DMS153 (cell line): ENCODE results near the gene MYL4.
A peak's percentile ranks its signal among the peaks of the same experiment; 100 is the strongest.
"Not testable (repeated sequence)": the region's sequence is repeated elsewhere in the genome, so short reads cannot be mapped to it uniquely, and the experiment has no call there.

Experiments
- DNase-seq: peaks from one replicate; lab custom pipeline; 2025; lab: John Stamatoyannopoulos, UW

The MYL4 gene

DNA sequence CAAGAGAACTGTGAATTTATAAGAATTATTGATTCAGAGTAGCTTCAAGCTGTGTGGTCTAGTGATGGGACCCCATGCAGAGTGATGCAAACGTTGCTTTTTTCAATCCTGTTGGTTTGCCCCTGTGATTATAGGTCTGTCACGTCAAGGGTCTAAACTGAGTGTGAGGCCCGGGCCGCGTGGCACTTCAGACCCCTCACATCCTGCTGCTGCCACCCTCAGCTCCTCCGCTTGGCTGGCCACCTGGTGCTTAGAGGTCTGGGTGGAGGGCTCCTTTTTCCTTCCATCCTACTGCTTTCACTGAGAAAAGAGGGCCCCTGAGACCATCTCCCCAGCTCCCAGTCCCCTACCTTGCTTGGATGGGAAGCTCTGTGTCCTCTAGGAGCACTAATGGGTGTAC lies 12.0 kb downstream of the MYL4 start:
- no peak for DNase-seq

DNA sequence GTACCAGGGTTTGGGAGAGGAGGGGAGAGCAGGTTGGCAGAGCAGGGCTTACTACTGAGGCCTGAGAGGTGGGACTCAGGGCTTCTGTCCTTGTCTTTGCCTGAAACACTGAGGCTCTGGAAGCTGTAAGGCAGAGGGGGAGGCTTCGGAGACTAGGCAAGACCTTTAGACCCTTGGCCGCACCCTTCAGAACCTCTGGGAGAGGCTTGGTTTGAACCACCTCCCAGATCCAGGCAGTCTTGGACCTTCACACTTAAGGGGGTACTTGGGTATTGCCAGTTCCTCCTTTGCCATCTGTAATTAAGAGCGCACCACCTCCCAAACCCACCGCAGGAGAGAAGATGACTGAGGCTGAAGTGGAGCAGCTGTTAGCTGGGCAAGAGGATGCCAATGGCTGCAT lies 12.9 kb downstream of the MYL4 start:
- DNase-seq: no peak

DNA sequence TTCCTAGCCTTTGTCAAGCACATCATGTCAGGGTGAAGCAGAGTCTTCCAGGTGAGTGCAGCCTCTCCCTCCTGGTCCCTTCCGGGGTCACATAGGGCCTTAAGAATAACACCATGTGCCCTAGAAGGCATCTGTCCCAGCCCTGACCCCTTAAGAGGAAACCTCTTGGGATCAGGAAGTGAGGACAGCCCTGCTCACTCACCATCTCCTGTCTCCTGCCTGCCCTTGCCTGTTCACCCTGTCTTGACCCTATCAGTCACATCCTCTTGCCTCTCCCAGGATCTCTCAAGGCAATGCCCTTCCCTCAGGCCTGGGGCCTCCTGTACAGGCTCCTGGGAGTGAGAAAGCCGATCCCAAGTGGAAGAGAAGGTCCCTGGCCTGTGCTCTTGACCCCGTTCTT lies 13.9 kb downstream of the MYL4 start:
- no peak for DNase-seq

DNA sequence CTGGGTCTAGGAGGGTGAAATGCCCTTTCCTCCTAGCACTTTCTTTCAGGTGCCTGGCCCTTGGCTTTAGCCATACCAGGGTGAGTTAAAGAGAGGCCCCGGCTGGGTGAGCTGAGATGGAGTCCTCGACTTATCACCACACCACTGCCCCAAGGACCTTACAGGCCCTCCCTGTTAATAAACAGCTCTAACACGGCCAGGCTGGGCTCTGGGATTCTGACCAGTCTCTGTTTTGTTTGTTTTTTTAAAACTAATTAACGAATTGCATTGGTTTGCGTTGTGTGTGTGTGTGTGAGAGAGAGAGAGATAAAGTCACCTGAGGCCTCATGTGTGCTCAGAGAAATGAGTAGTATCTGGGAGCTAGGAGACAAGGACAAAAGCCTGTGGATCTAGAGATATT lies 14.3 kb downstream of the MYL4 start:
- no peak for DNase-seq

DNA sequence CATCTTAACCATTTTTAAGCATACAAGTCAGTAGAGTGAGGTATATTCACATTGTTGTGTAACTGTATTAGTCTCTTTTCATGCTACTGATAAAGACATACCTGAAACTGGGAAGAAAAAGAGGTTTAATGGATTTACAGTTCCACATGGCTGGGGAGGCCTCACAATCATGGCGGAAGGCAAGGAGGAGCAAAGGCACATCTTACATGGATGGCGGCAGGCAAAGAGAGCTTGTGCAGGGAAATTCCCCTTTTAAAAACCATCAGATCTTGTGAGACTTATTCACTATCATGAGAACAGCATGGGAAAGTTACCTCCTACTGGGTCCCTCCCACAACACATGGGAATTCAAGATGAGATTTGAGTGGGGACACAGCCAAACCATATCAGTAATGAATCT lies 14.9 kb downstream of the MYL4 start:
- DNase-seq: not testable (repeated sequence)

DNA sequence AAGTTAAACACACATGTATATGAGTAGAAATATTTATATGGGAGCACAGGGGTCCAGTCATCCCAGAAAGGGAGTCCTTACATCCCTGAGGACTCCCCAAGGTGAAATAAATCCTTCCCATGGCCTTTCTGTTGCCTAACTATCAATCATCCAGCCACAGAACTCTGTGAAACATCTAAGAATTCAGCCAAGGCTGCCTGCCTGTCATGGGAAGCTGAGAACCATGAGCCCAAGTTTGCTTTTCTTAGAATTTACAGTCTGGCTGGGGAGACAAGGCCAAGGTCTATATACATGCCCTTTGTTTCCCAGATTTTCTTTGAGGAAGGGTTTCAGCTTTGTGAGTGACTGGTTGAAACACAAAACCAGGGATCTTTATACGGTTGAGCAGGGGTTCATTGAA lies 15.8 kb downstream of the MYL4 start:
- no peak for DNase-seq

DNA sequence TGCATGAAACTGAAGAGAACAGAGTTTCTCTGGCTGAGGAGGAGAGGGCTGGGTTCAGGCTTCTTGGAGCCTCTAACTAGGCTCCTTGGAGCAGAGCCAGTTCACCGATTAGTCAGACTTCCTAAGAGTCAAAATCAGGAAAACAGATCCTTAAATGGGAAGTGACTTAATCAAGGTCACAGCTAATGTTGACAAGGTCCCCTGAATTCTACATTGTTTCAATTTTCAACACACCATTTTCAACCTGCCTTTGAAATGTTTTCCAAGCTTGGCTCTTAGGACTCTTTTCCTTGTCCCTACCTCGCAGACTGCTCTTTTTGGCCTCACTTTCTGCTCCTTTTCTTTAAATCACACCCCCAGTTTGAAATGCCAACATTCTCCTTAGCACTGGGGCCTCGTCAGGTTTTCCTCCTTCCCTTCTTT lies 16.3 kb downstream of the MYL4 start:
- no peak for DNase-seq

DNA sequence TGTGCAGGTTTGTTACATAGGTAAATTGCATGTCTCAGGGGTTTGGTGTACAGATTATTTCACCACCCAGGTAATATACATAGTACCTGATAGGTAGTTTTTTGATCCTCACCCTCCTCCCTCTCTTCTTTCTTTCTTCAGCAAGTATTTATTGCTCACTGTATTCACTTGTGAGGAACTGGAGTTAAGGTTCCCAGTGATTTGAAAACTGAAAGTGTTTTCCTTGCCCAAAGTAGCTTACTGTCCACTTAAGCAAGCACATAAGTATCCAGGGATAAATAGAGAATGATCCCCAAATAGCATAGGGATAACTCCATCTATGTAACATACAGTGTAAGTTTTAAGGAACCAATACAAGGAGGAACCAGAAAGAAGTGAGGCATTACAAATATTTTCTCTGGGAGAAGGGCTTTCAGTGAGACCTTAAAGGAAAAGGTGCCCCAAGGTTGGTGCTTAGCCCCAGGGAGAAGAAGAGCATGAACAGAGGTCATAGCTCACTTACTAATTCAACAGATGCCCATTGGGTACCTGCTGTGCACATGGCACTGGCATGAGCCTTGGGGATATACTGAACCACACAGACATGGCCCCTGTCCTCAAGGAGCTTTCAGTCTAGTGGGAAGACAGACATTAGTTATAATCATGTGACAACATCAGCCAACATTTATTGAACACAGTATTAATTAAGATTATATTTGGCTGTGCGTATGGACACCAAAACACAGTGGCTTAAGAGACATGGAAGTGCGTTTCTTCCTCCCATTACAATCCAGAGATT lies 17.0 kb downstream of the MYL4 start:
- DNase-seq: no peak

DNA sequence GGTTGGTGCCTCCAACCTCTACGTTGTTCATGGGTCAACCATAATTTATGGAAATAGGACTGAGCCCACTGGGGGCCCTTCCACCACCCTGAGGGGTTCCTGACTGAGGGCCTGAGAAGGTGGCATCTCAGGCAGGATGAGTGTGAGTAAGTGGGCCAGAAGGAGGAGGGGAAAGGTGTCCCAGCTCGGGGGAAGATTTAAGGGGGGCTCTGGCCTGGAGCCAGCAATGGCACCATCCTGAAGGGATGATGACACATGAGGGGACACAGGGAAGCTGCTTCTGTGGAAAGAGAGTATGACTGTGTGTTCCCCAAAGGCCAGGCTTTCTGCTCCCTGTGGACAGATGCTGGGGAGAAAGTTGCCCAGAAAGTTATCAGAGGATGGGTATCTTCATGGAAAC lies 18.7 kb downstream of the MYL4 start:
- DNase-seq: no peak

DNA sequence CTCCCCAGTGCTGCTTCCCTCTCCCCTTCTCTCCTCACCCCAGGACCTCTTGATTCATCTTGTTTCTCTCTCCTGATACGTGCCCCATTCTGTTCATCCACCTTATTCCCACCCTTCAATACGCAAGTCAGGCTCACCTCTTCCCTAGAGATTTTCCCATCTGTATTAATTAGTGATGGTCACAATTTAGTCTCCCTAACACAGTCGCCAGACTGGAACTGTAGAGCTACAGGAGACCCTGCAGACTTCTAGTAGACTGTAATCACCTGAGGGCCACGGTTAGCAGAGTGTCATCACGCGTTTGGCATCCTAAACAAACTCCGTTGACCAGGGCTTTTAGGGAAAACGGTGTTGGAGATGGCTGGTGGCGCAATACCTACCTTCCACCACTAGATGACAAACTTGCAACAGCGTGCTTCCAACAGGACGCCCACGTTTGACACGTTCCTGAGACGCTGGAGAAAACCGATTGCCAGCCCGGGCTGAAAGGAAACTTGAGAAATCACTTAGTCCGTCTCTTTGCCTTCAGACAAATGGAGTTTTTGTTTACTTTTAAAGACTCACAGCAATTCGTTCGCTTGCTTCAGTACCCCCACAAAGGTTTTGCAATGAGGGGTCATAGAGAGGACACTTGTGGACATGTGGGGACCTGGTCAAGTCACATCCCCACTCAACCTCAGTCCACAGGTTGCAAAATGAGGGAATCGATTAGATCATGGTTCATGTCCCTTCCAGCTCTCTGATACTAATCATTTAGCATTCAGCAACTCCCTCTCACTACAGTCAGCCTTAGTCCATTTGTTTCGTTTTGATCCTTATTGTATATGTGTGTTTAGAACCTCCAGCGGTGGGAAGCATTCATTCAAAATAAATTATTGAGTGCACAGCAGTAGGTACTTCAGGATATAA lies 20.6 kb downstream of the MYL4 start:
- peak; percentile 73 for DNase-seq

DNA sequence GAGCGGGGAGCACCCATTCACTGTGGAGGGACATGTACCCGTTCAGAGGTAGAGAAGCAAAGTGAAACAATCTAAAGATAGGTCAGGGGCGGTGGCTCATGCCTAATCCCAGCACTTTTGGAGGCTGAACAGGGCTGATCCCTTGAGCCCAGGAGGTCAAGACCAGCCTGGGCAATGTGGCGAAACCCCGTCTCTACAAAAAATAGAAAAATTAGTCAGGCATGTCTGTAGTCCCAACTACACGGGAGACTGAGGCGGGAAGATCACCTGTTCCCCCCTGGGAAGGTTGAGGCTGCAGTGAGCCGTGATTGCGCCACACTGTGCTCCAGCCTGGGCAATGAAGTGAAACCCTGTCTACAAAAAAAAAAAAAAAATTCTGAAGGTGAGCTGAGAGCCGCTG lies 21.7 kb downstream of the MYL4 start:
- DNase-seq: no peak

DNA sequence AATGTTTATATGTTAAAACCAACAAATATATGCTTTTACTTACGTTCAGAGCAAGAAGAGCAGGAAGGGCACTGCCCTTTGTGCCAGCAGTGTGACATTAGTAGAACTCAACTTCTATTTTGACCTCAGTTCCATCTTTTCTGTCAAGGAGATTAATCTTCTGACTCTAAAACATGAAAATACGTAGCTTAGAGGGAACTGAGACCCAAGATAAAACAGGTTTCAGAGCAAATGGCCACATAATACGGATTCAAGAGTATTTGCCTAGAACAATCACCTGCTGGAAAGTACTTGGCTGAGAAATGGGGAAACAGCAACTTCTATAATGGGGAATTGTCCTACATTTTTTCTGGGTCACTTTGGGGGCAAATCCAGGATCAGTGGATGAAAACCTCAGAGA lies 22.2 kb downstream of the MYL4 start:
- no peak for DNase-seq

DNA sequence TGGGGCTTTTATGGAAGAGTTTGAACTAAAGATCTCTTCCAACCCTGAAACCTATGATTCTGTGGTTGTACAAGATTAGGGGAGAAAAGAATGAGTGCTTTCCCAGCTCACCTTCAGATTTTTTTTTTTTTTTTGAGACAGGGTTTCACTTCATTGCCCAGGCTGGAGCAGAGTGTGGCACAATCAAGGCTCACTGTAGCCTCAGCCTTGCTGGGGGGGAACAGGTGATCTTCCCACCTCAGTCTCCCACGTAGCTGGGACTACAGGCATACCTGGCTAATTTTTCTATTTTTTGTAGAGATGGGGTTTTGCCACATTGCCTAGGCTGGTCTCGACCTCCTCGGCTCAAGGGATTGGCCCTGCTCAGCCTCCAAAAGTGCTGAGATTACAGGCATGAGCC lies 22.7 kb downstream of the MYL4 start:
- DNase-seq: no peak

DNA sequence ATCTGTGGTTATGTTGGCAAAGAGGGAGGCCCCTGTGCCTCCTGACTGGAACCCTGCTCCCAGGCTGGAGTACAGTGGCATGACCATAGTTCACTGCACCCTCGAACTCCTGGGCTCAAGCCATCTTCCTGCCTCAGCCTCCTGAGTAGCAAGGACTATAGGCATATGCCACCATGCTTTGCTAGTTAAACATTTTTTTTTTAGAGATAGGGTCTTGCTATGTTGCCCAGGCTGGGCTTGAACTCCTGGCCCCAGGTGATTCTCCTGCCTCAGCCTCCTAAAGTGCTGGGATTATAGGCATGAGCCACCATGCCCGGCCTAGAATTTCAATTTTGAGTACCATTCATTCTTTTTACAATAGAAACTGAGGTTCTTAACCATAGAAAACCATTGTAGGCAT lies 23.3 kb downstream of the MYL4 start:
- no peak for DNase-seq

DNA sequence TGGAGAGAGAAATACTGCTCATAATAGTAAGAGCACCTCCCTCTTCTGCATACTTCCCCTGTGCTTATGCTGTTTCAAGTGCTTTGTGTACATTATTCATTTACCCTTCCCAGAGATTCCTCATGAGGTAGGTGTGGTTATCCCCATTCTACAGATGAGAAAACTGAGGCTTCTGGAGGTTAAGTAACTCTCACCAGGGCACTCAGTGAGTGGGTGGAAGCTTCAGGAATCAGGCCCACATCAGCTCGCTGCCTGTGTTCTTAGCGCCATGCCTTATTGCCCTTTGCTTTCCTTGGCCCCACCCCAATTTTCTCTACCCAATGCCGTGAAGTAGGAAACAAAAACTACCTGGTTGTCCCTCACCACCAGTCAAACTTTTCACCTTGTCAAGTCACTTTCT lies 26.4 kb downstream of the MYL4 start:
- no peak for DNase-seq

DNA sequence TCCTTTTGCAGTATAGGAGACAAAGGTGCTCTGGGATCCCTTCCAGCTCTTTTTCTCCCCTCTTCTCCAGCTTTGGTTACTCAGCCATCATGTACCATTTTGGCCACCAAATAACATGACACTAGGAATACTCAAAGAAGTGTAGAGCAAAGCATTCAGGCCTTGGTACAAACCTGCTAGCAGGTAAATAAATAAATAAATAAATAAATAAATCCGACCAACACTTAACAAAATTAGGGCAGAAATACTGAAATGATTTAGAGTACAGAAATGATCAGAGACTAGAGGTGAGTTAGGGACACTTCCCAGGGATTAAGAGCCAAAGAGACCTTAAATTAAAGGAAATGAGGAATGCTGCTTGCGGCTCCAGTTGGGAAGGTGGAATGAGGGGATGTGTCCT lies 26.8 kb downstream of the MYL4 start:
- no peak for DNase-seq

DNA sequence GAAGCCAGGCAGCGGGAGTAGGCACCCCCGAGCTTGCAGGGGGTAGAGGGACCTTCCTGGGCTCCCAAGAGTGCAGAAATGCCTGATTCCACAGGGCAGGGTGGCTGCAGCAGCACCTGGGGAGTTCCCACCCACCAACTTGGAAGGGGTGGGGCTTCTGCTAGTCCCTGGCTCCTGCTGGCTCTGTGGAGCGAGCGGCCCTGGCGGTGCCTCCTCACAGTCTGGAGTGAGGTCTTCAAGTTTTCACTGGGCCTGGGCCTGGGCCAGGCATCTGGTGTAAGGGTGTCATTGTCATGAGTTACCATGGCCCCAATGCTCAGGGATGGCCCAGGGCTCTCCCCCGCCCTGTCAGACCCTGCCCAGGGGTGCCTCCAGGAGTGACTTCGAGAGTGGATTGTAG lies 28.7 kb downstream of the MYL4 start:
- no peak for DNase-seq

DNA sequence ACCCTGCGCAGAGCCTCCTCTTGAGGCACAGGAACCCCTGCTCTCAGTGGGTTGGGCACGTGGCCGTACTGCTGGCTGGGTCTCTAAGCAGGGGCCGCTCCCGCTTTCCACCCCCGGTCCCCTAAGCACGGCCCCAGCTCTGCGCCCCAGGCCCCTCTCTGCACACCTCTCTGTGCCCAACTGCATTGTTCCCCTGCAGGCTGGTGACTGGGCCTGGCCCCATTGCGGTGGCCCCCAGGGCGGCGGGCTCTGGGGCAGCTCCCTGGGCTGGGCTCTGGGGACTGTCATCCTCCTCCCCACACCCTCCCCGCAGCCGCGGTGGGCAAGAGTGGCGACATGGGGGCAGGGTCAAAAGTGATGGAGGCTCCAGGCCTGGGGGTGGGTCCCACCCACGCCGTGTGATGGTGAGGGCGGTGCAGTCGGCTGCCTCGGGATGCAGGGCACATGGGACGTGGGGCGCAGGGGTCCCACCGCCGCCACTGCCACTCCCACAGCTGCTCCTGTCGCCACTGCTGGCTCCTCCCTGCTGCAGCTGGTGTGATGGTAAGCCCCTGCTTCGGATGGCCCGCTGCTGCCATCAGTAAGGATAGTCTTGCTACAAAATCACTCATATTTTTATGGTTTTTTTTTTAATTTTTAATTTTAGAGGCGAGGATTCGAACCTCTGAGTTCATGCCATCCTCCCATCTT lies 29.3 kb downstream of the MYL4 start:
- no peak for DNase-seq

DNA sequence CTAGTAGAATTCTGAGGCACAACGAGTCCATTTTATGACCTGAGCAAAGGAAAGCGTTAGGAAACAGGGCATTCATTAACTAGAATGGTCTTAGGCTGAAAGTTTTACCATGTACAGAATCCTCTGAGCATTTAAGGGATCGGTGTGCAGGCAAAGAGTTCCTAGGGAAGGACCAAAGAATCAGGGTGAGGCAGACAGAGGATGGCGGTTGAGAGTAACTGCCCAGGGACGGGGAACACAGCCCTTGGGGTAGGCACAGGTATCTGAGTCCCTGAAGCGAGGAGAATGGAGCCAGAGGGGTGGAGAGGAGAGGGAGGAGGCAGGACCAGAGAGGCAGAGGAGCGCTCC lies 30.4 kb downstream of the MYL4 start:
- DNase-seq: no peak

DNA sequence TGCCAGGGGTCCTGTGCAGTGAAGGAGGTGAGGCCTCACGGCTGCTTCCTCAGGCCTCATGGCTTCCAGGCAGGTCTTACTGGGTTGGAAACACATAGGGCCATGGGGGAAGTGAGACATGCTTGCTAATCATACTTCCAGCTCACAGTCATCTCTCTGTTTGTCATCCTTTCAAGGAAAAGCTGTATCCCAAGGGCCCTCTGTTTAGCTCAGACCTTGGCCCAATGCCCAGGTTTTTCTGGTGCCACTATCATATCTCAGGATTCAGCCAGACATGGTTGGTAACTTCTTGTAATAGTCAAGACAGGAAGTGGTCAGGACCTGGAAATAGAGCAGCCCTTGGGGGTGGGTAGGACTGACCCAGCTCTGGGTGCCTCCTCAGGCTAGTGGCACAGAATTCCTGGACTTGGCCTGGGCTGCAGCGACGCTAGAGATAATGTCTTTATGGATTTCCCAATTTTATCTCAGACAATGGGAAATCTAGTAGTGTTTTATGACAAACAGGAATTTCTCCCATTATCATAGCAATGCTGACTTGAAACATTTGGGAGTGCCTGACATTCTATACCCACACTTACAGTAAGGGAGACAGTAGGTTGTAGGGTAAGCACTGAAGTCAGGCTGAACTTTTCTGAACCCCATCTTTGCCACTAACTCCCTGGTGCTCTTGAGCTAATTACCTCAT lies 31.0 kb downstream of the MYL4 start:
- DNase-seq: peak; percentile 75

DNA sequence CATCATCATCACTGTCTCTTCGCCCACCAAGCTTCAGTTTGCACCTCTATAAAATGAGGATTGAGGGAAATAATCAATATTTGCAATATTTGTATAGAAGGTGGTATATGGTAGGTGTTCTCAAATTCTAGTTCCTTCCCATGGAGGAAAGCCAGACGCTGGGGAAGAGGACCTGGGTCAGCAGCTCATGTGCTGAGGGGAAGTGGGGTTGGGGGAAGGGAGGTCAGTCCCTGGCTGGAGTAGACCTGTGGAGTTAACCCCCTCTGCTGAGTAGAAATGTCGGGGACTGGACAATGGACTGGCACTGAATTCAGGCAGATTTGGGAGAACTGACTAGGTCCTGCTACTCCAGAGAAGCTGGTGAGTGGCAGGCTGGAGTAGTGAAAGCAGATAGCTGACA lies 31.7 kb downstream of the MYL4 start:
- no peak for DNase-seq

DNA sequence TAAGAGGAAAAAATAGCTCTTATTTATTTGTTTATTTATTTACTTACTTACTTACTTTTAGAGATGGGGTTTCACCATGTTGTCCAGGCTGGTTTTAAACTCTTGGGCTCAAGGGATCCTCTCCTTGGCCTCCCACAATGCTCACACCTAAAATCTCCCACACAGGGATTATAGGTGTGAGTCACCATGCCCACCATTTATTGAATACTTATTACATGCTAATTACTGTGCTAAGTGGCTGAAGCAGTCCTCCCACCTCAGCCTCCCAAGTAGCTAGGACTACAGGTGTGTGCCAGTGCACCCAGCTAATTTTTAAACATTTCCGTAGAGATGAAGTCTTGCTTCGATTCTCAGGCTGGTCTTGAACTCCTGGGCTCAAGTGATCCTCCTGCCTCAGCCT lies 33.5 kb downstream of the MYL4 start:
- DNase-seq: no peak
